Suprapubic skin (tissue), 4 donors: ENCODE measurements around the gene FIGN.

ENCODE experiments used
- CTCF ChIP-seq, 2 donors: fragments of 200-600 bp in 1 of 2; fragments of 450-650 bp in 1 of 2; sonication (generic) in 1 of 2; IDR thresholded peaks; one replicate each; pipeline ENCODE4 v1.5.1; 2016 to 2019; ENCODE audit warnings: antibody characterized with exemption in 2 of 2, mild to moderate bottlenecking in 1 of 2, moderate library complexity in 1 of 2
- EP300 ChIP-seq: sonication (generic); formaldehyde crosslinking; IDR thresholded peaks from one replicate; pipeline ENCODE4 v1.6.1; 2017; ENCODE audit warnings: antibody characterized with exemption
- POLR2A ChIP-seq, 2 donors: fragments of 450-650 bp; IDR thresholded peaks; one replicate each; pipeline ENCODE4 v1.6.1; 2017; ENCODE audit warnings: antibody characterized with exemption in 2 of 2, mild to moderate bottlenecking in 2 of 2, moderate library complexity in 2 of 2
- POLR2AphosphoS5 ChIP-seq, 3 donors: sonication (generic); formaldehyde crosslinking; IDR thresholded peaks; one replicate each; pipeline ENCODE4 v1.6.1; 2017; ENCODE audit warnings: antibody characterized with exemption in 3 of 3

GRCh38 chr2:163626639-163627109, 109.1 kb downstream of the FIGN start:
- TF ChIP-seq CTCF (IDR thresholded peaks at IDR 0.05) (no peak), EP300 (no peak), POLR2A (IDR thresholded peaks at IDR 0.05) (no peak), POLR2AphosphoS5 (IDR thresholded peaks at IDR 0.05) (no peak)
